Endothelial cell of umbilical vein (primary cell): ENCODE measurements around the gene CNOT11. TPM values are rescaled to one million over a fixed set of nuclear protein-coding genes. Genes with fewer than 3 reads are reported as not detected.

Experiments used
- BruUV-seq: library from RNA; stranded (reverse); fragments of 400-500 nt; replicated peaks from 2 replicates; lab custom pipeline; 2021; lab: Mats Ljungman, UMichigan
- CTCF ChIA-PET: fragments of 300-600, 350-600 bp; sonication (Branson Sonifier 250); formaldehyde crosslinking; loops from one replicate; lab custom pipeline; 2021; ENCODE audit warnings: antibody characterized with exemption, inconsistent platforms; lab: Charles Lee
- POLR2A ChIA-PET: fragments of 300-600, 350-600 bp; sonication (Branson Sonifier 250); formaldehyde crosslinking; loops from one replicate; lab custom pipeline; 2021; ENCODE audit warnings: antibody characterized with exemption, inconsistent platforms; lab: Charles Lee
- DNase-seq: peaks from one replicate; pipeline ENCODE4 v3.0.0-alpha.2; 2011; ENCODE audit warnings: low read depth, low spot score
- FAIRE-seq: peaks from 2 replicates; lab custom pipeline; 2011; peaks lifted over from hg19 to GRCh38; lab: Jason Lieb, UNC
- H2AFZ ChIP-seq: 2 replicates; pipeline ENCODE4 v1.6.0; 2012; ENCODE audit warnings: low read depth, low read length, control low read depth, inconsistent platforms
- H3K27ac ChIP-seq: 2 replicates; pipeline ENCODE4 v1.5.1; 2011; ENCODE audit warnings: low read depth, mild to moderate bottlenecking, control low read depth, low read length, moderate library complexity; ENCODE audit not compliant: insufficient read depth
- H3K27me3 ChIP-seq, 2 experiments: 2 replicates each; pipeline versions ENCODE4 v1.6.0 to v1.6.1; 2011; ENCODE audit warnings: low read length in 2 of 2, mixed read lengths in 1 of 2; ENCODE audit not compliant: control insufficient read depth in 2 of 2, insufficient read depth in 2 of 2
- H3K36me3 ChIP-seq, 2 experiments: 2 replicates in 1 of 2; 3 replicates in 1 of 2; pipeline ENCODE4 v1.5.1; 2011; ENCODE audit warnings: low read length in 2 of 2, mild to moderate bottlenecking in 1 of 2, moderate library complexity in 1 of 2; ENCODE audit not compliant: control insufficient read depth in 2 of 2, insufficient read depth in 2 of 2; ENCODE audit errors: extremely low read depth in 1 of 2
- H3K4me1 ChIP-seq: 3 replicates; pipeline ENCODE4 v1.5.1; 2011; ENCODE audit warnings: mild to moderate bottlenecking, low read length; ENCODE audit not compliant: control insufficient read depth, insufficient read depth; ENCODE audit errors: extremely low read depth
- H3K4me2 ChIP-seq: 2 replicates; pipeline ENCODE4 v1.6.1; 2011; ENCODE audit warnings: low read length, control low read depth, mixed read lengths; ENCODE audit not compliant: insufficient read depth
- H3K4me3 ChIP-seq, 3 experiments: fragments of 200-600 bp in 1 of 3; sonication (generic), shearing (Covaris generic) in 1 of 3; replicated peaks in 1 of 3; 2 replicates each; pipeline ENCODE4 v1.5.1; 2011 to 2016; ENCODE audit warnings: control low read depth in 3 of 3, low read length in 3 of 3, mild to moderate bottlenecking in 2 of 3, inconsistent platforms in 1 of 3, low read depth in 1 of 3, moderate library complexity in 1 of 3; ENCODE audit not compliant: insufficient read depth in 1 of 3
- H3K79me2 ChIP-seq: 2 replicates; pipeline ENCODE4 v1.6.0; 2012; ENCODE audit warnings: low read length, inconsistent platforms; ENCODE audit not compliant: control insufficient read depth, insufficient read depth
- H3K9ac ChIP-seq: replicated peaks from 2 replicates; pipeline ENCODE3; 2011; ENCODE audit warnings: low read length, control low read depth; ENCODE audit not compliant: insufficient read depth; ENCODE audit errors: extremely low read depth
- H3K9me1 ChIP-seq: replicated peaks from 3 replicates; pipeline ENCODE4 v1.6.0; 2011; ENCODE audit warnings: mild to moderate bottlenecking, low read length; ENCODE audit not compliant: control insufficient read depth, insufficient read depth; ENCODE audit errors: extremely low read depth
- H3K9me3 ChIP-seq: replicated peaks from 2 replicates; pipeline ENCODE4 v1.5.1; 2012; ENCODE audit warnings: low read length, inconsistent platforms; ENCODE audit not compliant: control insufficient read depth, insufficient read depth
- H4K20me1 ChIP-seq: replicated peaks from 2 replicates; pipeline ENCODE3; 2011; ENCODE audit warnings: mild to moderate bottlenecking, low read length; ENCODE audit not compliant: control insufficient read depth, insufficient read depth; ENCODE audit errors: extremely low read depth
- CTCF ChIP-seq, 2 donors: IDR thresholded peaks; 1 replicate in 1 of 2; 2 replicates in 1 of 2; pipeline ENCODE4 v1.5.1; 2011; ENCODE audit warnings: low read length in 2 of 2, mild to moderate bottlenecking in 2 of 2, moderate library complexity in 2 of 2, control low read depth in 1 of 2, inconsistent platforms in 1 of 2, low read depth in 1 of 2; ENCODE audit not compliant: insufficient read depth in 1 of 2; ENCODE audit errors: extremely low read depth in 1 of 2
- EZH2 ChIP-seq: IDR thresholded peaks from 2 replicates; pipeline ENCODE4 v1.6.1; 2012; ENCODE audit warnings: borderline replicate concordance, low read depth, mild to moderate bottlenecking, moderate library complexity, low read length, inconsistent platforms; ENCODE audit not compliant: severe bottlenecking
- FOS ChIP-seq: IDR thresholded peaks from 2 replicates; pipeline ENCODE4 v1.6.1; 2011; ENCODE audit warnings: mild to moderate bottlenecking, low read length, moderate library complexity, borderline replicate concordance; ENCODE audit not compliant: insufficient read depth
- GATA2 ChIP-seq: IDR thresholded peaks from 2 replicates; pipeline ENCODE4 v1.7.0; 2011; ENCODE audit warnings: low read depth, mild to moderate bottlenecking, moderate library complexity, mixed read lengths, low read length; ENCODE audit not compliant: insufficient read length, insufficient read depth
- JUN ChIP-seq: IDR thresholded peaks from 2 replicates; pipeline ENCODE4 v1.6.1; 2011; ENCODE audit warnings: borderline replicate concordance, low read depth; ENCODE audit not compliant: insufficient read length, insufficient read depth
- MAX ChIP-seq: IDR thresholded peaks from 2 replicates; pipeline ENCODE4 v1.6.1; 2011; ENCODE audit not compliant: insufficient read depth, insufficient read length
- MYC ChIP-seq: IDR thresholded peaks from one replicate; pipeline ENCODE4 v1.6.1; 2011; ENCODE audit warnings: mild to moderate bottlenecking, low read depth, low read length
- POLR2A ChIP-seq: IDR thresholded peaks from 2 replicates; pipeline ENCODE4 v1.6.1; 2012; ENCODE audit warnings: low read depth, mild to moderate bottlenecking, control low read depth, low read length
- POLR2AphosphoS5 ChIP-seq: IDR thresholded peaks from 2 replicates; pipeline ENCODE4 v1.6.1; 2012; ENCODE audit warnings: low read depth, mild to moderate bottlenecking, control low read depth, low read length, moderate library complexity; ENCODE audit not compliant: insufficient read depth
- dilution Hi-C: fragments of 300-500 bp; cut with MboI; formaldehyde crosslinking; loops from one replicate; pipeline ENCODE4 v1.15.0; 2019; ENCODE audit warnings: low sequenced_read_pairs; ENCODE audit not compliant: extremely low pct_ligation_motif_present
- intact Hi-C: fragments of 100-400 bp; cut with micrococcal nuclease; formaldehyde crosslinking; loops from one replicate; pipeline ENCODE4 v1.10.0; 2022
- polyA plus RNA-seq, 4 experiments: library from polyadenylated mRNA; depleted of rRNA in 3 of 4; stranded (reverse) in 3 of 4; unstranded in 1 of 4; fragments of >200 nt; gene quantifications; 2 replicates each; pipeline versions ENCODE4 v1.2.1 to v1.2.3, GENCODE V29; 2011 to 2012; ENCODE audit warnings: missing spikeins in 1 of 4
- total RNA-seq: library from RNA; stranded (reverse); gene quantifications from 2 replicates; pipeline ENCODE4 v1.2.3, GENCODE V29; 2021

CNOT11 gene
- total and polyA plus RNA-seq, 2 donors (not counting 3 experiments of a cell fraction or from before 2014, with no cell fraction given): 40.5 to 44.3 TPM

GRCh38 chr2:101223814-101224231 is 28.9 kb upstream of the CNOT11 start:
- intact Hi-C loops: no loop called here
- no peak overlapping the region for H3K27ac ChIP-seq
- H2AFZ ChIP-seq: no peak overlapping the region
- CTCF ChIA-PET: no interaction called here
- no peak overlapping the region for H3K9ac ChIP-seq
- H4K20me1 ChIP-seq: no peaks in the 10 kb centered on the region
- no TSS peak for BruUV-seq
- no peaks in the 10 kb centered on the region for H3K36me3 ChIP-seq
- TF ChIP-seq JUN (no peak), MAX (no peak), MYC (no peak), POLR2AphosphoS5 (no peak), FOS (no peak), EZH2 (no peak), CTCF (IDR thresholded peaks at IDR 0.05; ENCODE audit: extremely low read depth in 1 of 2, insufficient read depth in 1 of 2, low read depth in 1 of 2, low read length in 2 of 2) (no peak), POLR2A (no peak), GATA2 (no peak)
- FAIRE-seq (no peak), DNase-seq (no peak)
- peaks cover 0 to 2% of the 10 kb centered on the region in 2 experiments for H3K27me3 ChIP-seq
- dilution Hi-C loops: loop anchor here (25.0 kb wide), 1 partner anchor 187 kb away; no protein-coding TSS in a partner anchor
- H3K9me1 ChIP-seq: no peaks in the 10 kb centered on the region
- POLR2A ChIA-PET: no interaction called here
- H3K4me1 ChIP-seq: no peaks in the 10 kb centered on the region
- no peak overlapping the region for H3K4me2 ChIP-seq
- H3K79me2 ChIP-seq: no peaks in the 10 kb centered on the region
- H3K9me3 ChIP-seq: no peaks in the 10 kb centered on the region
- no peak overlapping the region for H3K4me3 ChIP-seq
